PFSK-1 (cell line): ENCODE measurements around the gene GP1BA.

Experiments used
- FOXP2 ChIP-seq: optimal IDR thresholded peaks from 2 replicates; pipeline ENCODE3; 2011; ENCODE audit warnings: borderline replicate concordance, control low read depth, inconsistent platforms; ENCODE audit not compliant: insufficient read depth; ENCODE audit errors: extremely low read length, extremely low read depth
- POLR2AphosphoS5 ChIP-seq: IDR thresholded peaks from 2 replicates; pipeline ENCODE4 v1.6.1; 2012; ENCODE audit warnings: low read depth, mild to moderate bottlenecking, control low read depth, low read length, moderate library complexity
- SIN3A ChIP-seq: IDR thresholded peaks from 2 replicates; pipeline ENCODE4 v1.6.1; 2012; ENCODE audit warnings: mild to moderate bottlenecking, low read length, moderate library complexity, borderline replicate concordance; ENCODE audit not compliant: insufficient read depth
- TAF1 ChIP-seq: IDR thresholded peaks from 2 replicates; pipeline ENCODE4 v1.6.1; 2012; ENCODE audit warnings: low read length, control low read depth, borderline replicate concordance; ENCODE audit not compliant: insufficient read depth

DNA sequence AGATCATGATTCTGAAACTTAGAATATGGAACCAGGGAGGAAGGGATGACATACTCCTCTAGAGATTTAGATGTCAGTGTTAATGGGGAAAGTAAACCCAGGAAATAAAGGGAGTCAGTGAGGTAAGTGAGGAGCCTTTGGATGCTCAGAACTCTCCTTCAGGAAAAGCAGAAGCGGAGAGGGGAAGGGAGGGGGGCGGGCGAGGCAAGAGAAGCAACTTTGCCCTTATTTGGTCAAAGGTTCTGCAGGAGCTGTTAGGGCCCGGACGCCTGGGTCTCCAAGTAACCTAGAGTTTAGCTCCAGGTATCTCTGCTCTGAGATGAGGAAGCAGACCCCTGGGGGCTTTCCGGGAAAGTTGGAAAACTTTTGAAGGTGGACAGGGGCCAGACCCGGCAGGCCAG, 14.9 kb downstream of the GP1BA start:
- TF ChIP-seq POLR2AphosphoS5 (no peak), TAF1 (peak; percentile 43; the same call in 1 of the 2 replicates), SIN3A (no peak; the same call in 1 of the 2 replicates), FOXP2 (no peak)
